Stomach (tissue), 9 donors: Measurements from ENCODE around the gene XXYLT1. TPM values are rescaled to one million over a fixed set of nuclear protein-coding genes. Genes with fewer than 3 reads are reported as not detected.

Source experiments
- DNase-seq, 2 donors: peaks; one replicate each; pipeline versions ENCODE4 v3.0.0 to v3.0.0-alpha.2; 2013 to 2019
- H3K27ac ChIP-seq, 5 donors: fragments of 200-600 bp in 4 of 5; sonication (generic) in 4 of 5; one replicate each; pipeline ENCODE4 v1.5.1; 2013 to 2019; ENCODE audit warnings: mild to moderate bottlenecking in 1 of 5, moderate library complexity in 1 of 5
- H3K27me3 ChIP-seq, 3 donors: fragments of 200-600 bp; sonication (generic); one replicate each; pipeline ENCODE4 v1.5.1; 2017 to 2019; ENCODE audit warnings: mixed run types in 1 of 3
- H3K36me3 ChIP-seq, 4 donors: fragments of 200-600 bp; sonication (generic); 1 replicate in 3 of 4; 2 replicates in 1 of 4; pipeline ENCODE4 v1.5.1; 2016 to 2019
- H3K4me1 ChIP-seq, 4 donors: fragments of 200-600 bp; sonication (generic); one replicate each; pipeline ENCODE4 v1.5.1; 2016 to 2019
- H3K4me3 ChIP-seq, 4 donors: fragments of 200-600 bp; sonication (generic) in 3 of 4; one replicate each; pipeline ENCODE4 v1.5.1; 2016 to 2019; ENCODE audit warnings: mild to moderate bottlenecking in 1 of 4
- H3K9me3 ChIP-seq, 4 donors: fragments of 200-600 bp; sonication (generic); one replicate each; pipeline ENCODE4 v1.5.1; 2016 to 2019
- EP300 ChIP-seq: sonication (generic); formaldehyde crosslinking; IDR thresholded peaks from one replicate; pipeline ENCODE4 v1.6.1; 2017; ENCODE audit warnings: antibody characterized with exemption
- POLR2A ChIP-seq, 4 donors: fragments of 450-650 bp; IDR thresholded peaks; one replicate each; pipeline ENCODE4 v1.6.1; 2016; ENCODE audit warnings: antibody characterized with exemption in 4 of 4, control low read depth in 2 of 4, mild to moderate bottlenecking in 1 of 4, moderate library complexity in 1 of 4
- POLR2AphosphoS5 ChIP-seq, 3 donors: sonication (generic); formaldehyde crosslinking; IDR thresholded peaks; one replicate each; pipeline ENCODE4 v1.6.1; 2016; ENCODE audit warnings: antibody characterized with exemption in 3 of 3
- WGBS, 5 donors: extraction: QIAGEN DNeasy Blood & Tissue Kit in 3 of 5; methylation state at CpG; one replicate each; pipeline versions ENCODE4 v1.1.5 to v1.1.7; 2013 to 2018; 5-methylcytosine and 5-hydroxymethylcytosine counted together
- intact Hi-C: fragments of 100-400 bp; cut with DNase I; formaldehyde crosslinking; loops from one replicate; pipeline ENCODE4 v1.15.1; 2023; ENCODE audit warnings: low total_unique reads
- polyA plus RNA-seq, 3 donors: library from polyadenylated mRNA; stranded (reverse); fragments of 200-250 nt; gene quantifications; one replicate each; pipeline ENCODE4 v1.2.3, GENCODE V29; 2013
- total RNA-seq, 5 donors: library from RNA; depleted of rRNA; stranded (reverse); fragments of >200 nt; gene quantifications; one replicate each; pipeline versions ENCODE4 v1.1.0 to v1.2.3, GENCODE V29; 2014 to 2016
- TF ChIP-seq, protein P1 (sequence below), 7 experiments: fragments of 450-650 bp in 4 of 7; fragments of 200-600 bp in 3 of 7; sonication (generic) in 3 of 7; IDR thresholded peaks; one replicate each; pipeline ENCODE4 v1.5.1; 2016 to 2019; ENCODE audit warnings: antibody characterized with exemption in 7 of 7, control low read depth in 2 of 7, mild to moderate bottlenecking in 1 of 7
- donor health status: healthy with polysubstance abuse.
- donor health status: Bipolar disorder and iron deficiency.
- donor health status: healthy.

Gene XXYLT1
- total and polyA plus RNA-seq, 8 donors: 2.1 to 41.5 (median 11.4) TPM; not detected in 1

DNA sequence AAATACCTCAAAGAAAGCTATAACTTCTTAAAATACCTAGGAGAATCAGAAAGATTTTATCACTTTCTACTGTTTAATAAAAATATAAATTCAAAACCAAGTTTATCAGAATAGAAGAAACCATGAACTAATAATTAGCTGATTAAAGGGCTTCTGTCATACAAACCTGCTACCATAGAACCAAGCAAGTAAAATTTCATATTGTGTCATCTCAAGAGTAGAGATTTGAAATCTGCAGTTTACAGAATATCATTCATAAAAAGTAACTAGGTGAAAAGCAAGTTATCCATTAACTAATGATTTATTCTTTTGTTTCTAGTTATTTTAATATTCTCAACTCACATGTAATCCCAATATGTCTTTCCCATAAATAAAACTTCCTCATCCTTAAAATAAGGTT, 36.8 kb upstream of the XXYLT1 start:
- Histone ChIP-seq H3K27ac (no peak overlapping the region), H3K4me1 (no peaks in the 10 kb centered on the region), H3K4me3 (no peak overlapping the region), H3K9me3 (no peaks in the 10 kb centered on the region), H3K36me3 (peaks cover 6 to 36% (median 34%) of the 10 kb centered on the region in 4 donors), H3K27me3 (no peaks in the 10 kb centered on the region)
- TF ChIP-seq POLR2A (IDR thresholded peaks at IDR 0.05) (no peak), EP300 (no peak), POLR2AphosphoS5 (IDR thresholded peaks at IDR 0.05) (no peak)
- TF ChIP-seq, protein P1, sequence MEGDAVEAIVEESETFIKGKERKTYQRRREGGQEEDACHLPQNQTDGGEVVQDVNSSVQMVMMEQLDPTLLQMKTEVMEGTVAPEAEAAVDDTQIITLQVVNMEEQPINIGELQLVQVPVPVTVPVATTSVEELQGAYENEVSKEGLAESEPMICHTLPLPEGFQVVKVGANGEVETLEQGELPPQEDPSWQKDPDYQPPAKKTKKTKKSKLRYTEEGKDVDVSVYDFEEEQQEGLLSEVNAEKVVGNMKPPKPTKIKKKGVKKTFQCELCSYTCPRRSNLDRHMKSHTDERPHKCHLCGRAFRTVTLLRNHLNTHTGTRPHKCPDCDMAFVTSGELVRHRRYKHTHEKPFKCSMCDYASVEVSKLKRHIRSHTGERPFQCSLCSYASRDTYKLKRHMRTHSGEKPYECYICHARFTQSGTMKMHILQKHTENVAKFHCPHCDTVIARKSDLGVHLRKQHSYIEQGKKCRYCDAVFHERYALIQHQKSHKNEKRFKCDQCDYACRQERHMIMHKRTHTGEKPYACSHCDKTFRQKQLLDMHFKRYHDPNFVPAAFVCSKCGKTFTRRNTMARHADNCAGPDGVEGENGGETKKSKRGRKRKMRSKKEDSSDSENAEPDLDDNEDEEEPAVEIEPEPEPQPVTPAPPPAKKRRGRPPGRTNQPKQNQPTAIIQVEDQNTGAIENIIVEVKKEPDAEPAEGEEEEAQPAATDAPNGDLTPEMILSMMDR (IDR thresholded peaks at IDR 0.05): no peak
- DNase-seq: no peak
- intact Hi-C loops: no loop called here

- intact Hi-C loops: no loop called here
- 87 to 99% (median 94%) methylated on average over 4 of the region's 4 CpGs for WGBS, 5 donors
- no peak for DNase-seq
- Histone ChIP-seq H3K4me1 (no peaks in the 10 kb centered on the region), H3K27me3 (no peaks in the 10 kb centered on the region), H3K36me3 (peaks cover 6 to 47% (median 45%) of the 10 kb centered on the region in 4 donors), H3K4me3 (no peak overlapping the region), H3K9me3 (no peaks in the 10 kb centered on the region), H3K27ac (no peak overlapping the region)
- no peak for TF ChIP-seq POLR2A (IDR thresholded peaks at IDR 0.05)
- no peak for TF ChIP-seq POLR2AphosphoS5 (IDR thresholded peaks at IDR 0.05)
- no peak for TF ChIP-seq EP300
- TF ChIP-seq, protein P1 (IDR thresholded peaks at IDR 0.05): no peak
Measured at GRCh38 chr3:195306369-195306768, 35.4 kb upstream of the XXYLT1 start.

DNA sequence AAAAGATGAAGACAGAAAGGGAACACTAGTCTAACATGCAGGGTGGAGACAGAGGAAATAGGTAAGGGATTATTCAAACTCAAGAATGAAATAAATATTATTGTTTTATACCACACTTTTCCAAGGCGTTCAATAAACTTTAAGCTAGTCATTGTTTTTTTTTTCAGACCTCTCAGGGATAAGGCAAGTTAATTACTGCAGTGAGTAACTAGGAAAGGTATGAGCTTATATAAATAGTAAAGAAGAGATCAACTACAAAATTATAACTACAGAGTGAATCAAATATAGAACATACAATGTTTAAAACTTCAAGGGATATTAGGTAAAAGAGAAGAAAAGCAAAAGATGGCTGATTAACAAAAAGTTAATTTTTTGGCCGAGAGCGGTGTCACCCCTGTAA, 31.5 kb upstream of the XXYLT1 start:
- H3K27ac ChIP-seq: no peak overlapping the region
- TF ChIP-seq EP300 (no peak), POLR2A (IDR thresholded peaks at IDR 0.05) (no peak), POLR2AphosphoS5 (IDR thresholded peaks at IDR 0.05) (no peak)
- TF ChIP-seq, protein P1 (IDR thresholded peaks at IDR 0.05): no peak
- no peaks in the 10 kb centered on the region for H3K4me1 ChIP-seq
- H3K27me3 ChIP-seq: no peaks in the 10 kb centered on the region
- intact Hi-C loops: no loop called here
- no peak for DNase-seq
- WGBS, 5 donors: 83 to 91% (median 89%) methylated on average over 3 of the region's 3 CpGs
- H3K36me3 ChIP-seq: peaks cover 10 to 77% (median 73%) of the 10 kb centered on the region in 4 donors
- H3K9me3 ChIP-seq: no peaks in the 10 kb centered on the region
- H3K4me3 ChIP-seq: no peak overlapping the region

DNA sequence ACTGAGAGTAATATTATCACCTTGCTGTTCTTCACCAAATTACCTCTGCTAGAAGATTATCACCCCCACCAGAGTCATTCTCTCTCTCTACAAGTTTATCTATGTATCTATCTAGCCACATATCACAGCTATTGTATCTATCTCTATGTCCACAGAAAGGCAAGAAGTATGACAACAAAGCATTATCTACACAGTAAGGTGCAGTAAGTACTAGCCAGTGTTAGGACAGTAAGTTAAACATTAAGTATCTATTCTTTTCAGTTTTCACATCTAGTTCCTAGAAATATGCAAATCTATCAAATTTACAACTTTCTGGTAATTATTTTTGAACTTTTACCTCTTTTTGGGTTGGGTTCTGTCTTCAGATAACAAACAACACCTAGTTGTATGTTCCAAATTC, 26.5 kb upstream of the XXYLT1 start:
- intact Hi-C loops: no loop called here
- Histone ChIP-seq H3K36me3 (peaks cover 8 to 86% (median 77%) of the 10 kb centered on the region in 4 donors), H3K4me3 (no peak overlapping the region), H3K27ac (no peak overlapping the region), H3K4me1 (no peaks in the 10 kb centered on the region), H3K27me3 (no peaks in the 10 kb centered on the region), H3K9me3 (no peaks in the 10 kb centered on the region)
- DNase-seq: no peak
- TF ChIP-seq, protein P1 (IDR thresholded peaks at IDR 0.05): no peak
- TF ChIP-seq EP300 (no peak), POLR2AphosphoS5 (IDR thresholded peaks at IDR 0.05) (no peak), POLR2A (IDR thresholded peaks at IDR 0.05) (no peak)
